ENCODE data around the gene SLC38A6. TPM values are rescaled to one million over a fixed set of nuclear protein-coding genes. Genes with fewer than 3 reads are reported as not detected.

The SLC38A6 gene
- total and polyA plus RNA-seq, 10 of the 15 experiments (the other 5 are each of a cell fraction or from before 2014, with no cell fraction given) = 2.0 to 7.0 (median 3.7) TPM

DNA sequence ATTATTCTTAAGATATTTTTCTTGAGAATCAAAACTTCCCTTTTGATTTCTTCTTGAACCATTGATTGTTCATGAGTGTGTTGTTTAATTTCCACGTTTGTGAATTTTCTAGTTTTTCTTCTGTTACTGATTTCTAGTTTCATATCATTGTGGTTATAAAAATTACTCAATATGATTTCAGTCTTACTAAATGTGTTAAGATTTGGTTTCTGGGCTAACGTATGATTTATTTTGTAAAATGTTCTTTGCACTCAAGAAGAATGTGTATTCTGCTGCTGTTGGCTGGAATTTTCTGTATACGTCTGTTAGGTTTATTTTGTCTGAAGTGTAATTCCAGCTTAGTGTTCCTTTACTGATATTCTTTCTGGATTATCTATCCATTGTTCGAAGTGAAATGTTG is 24.8 kb upstream of the SLC38A6 start:
- no peak for FAIRE-seq

DNA sequence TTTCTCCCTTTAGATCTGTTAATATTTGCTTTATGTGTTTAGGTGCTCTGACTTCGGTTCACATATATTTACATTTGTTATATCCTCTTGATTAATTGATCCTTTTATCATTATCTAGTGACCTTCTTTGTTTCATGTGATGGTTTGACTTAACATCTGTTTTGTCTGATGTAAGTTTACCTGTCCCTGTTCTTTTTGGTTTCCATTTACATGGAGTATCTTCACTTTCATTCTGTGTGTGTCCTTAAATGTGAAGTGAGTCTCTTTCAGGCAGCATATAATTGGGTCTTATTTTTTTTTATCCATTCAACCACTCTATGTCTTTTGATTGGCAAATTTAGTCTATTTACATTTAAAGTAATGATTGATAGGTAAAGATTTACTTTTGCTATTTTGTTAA is 24.4 kb upstream of the SLC38A6 start:
- Histone ChIP-seq H4K20me1 (ENCODE audit: control insufficient read depth, insufficient read depth) (no peaks in the 10 kb centered on the region), H3K4me1 (ENCODE audit: control insufficient read depth, insufficient read depth, low read length) (no peaks in the 10 kb centered on the region), H3K79me2 (ENCODE audit: control insufficient read depth, insufficient read depth, low read length) (no peaks in the 10 kb centered on the region), H3K4me3 (no peak overlapping the region), H3K9ac (ENCODE audit: control insufficient read depth, insufficient read depth, low read length) (no peak overlapping the region), H3K36me3 (ENCODE audit: control insufficient read depth in 2 of 2, insufficient read depth in 2 of 2, low read length in 1 of 2) (no peaks in the 10 kb centered on the region), H3K4me2 (ENCODE audit: control insufficient read depth, insufficient read depth) (no peak overlapping the region), H3K9me3 (replicated peaks; ENCODE audit: control insufficient read depth, insufficient read depth, low read length) (peaks cover 6% of the 10 kb centered on the region), H2AFZ (ENCODE audit: control insufficient read depth, low read depth, low read length) (no peak overlapping the region), H3K27ac (ENCODE audit: control insufficient read depth, insufficient read depth) (no peak overlapping the region), H3K27me3 (replicated peaks in 1 of 2; ENCODE audit: control insufficient read depth in 2 of 2, insufficient read depth in 2 of 2, low read length in 1 of 2) (no peaks in the 10 kb centered on the region)
- no TSS peak for BruUV-seq (replicated peaks)
- SMC1A ChIA-PET (ENCODE audit: uncharacterized antibody, unreplicated experiment) = no interaction called here
- POLR2A ChIA-PET = no interaction called here
- DNase-seq (ENCODE audit: low read depth, low spot score) (no peak), FAIRE-seq (no peak), ATAC-seq (no peak)
- no peak for TF ChIP-seq PML (IDR thresholded peaks at IDR 0.05; ENCODE audit: low read length)
- TF ChIP-seq MXI1 (IDR thresholded peaks at IDR 0.05; ENCODE audit: low read depth, low read length) = no peak
- no peak for TF ChIP-seq WRNIP1 (IDR thresholded peaks at IDR 0.05; ENCODE audit: borderline replicate concordance, low read depth, low read length)
- no peak for TF ChIP-seq GABPA (IDR thresholded peaks at IDR 0.05; ENCODE audit: low read depth)
- TF ChIP-seq BCL3 (IDR thresholded peaks at IDR 0.05; ENCODE audit: borderline replicate concordance, insufficient read depth, low read depth, low read length, poor library complexity, severe bottlenecking) = no peak
- no peak for TF ChIP-seq BCLAF1 (IDR thresholded peaks at IDR 0.05)
- no peak for TF ChIP-seq CEBPB (IDR thresholded peaks at IDR 0.05; ENCODE audit: borderline replicate concordance in 1 of 2, low read depth in 2 of 2, low read length in 2 of 2)
- no peak for TF ChIP-seq LARP7 (IDR thresholded peaks at IDR 0.05)
- TF ChIP-seq ZNF622 (IDR thresholded peaks at IDR 0.05) = no peak
- no peak for TF ChIP-seq MYB (IDR thresholded peaks at IDR 0.05; ENCODE audit: borderline replicate concordance, low read depth, low read length)
- CTCF ChIA-PET = no interaction called here
- RAD21 ChIA-PET (ENCODE audit: unreplicated experiment) = no interaction called here
- in situ Hi-C loops (cut with MboI) = no loop called here
- 97% methylated on average over 1 of the region's 1 CpG for WGBS (ENCODE audit: insufficient coverage, insufficient replicate concordance, low lambda C conversion rate, missing lambda C conversion rate)
- intact Hi-C loops (cut with micrococcal nuclease; ENCODE audit: unreplicated experiment) = no loop called here

More for the DNA sequence above, 24.8 kb upstream of the SLC38A6 start:
- ChIA-PET SMC1A (ENCODE audit: uncharacterized antibody, unreplicated experiment) (no interaction called here), POLR2A (no interaction called here), RAD21 (ENCODE audit: unreplicated experiment) (no interaction called here), CTCF (no interaction called here)
- H3K9ac ChIP-seq (ENCODE audit: control insufficient read depth, insufficient read depth, low read length) = no peak overlapping the region
- ATAC-seq (0 out of 3 replicates have a peak, but pooled peaks have one; percentile 23), DNase-seq (ENCODE audit: low read depth, low spot score) (no peak)
- intact Hi-C loops (cut with micrococcal nuclease; ENCODE audit: unreplicated experiment) = no loop called here
- H3K27me3 ChIP-seq (replicated peaks in 1 of 2; ENCODE audit: control insufficient read depth in 2 of 2, insufficient read depth in 2 of 2, low read length in 1 of 2) = no peaks in the 10 kb centered on the region
- no peak overlapping the region for H2AFZ ChIP-seq (ENCODE audit: control insufficient read depth, low read depth, low read length)
- H3K79me2 ChIP-seq (ENCODE audit: control insufficient read depth, insufficient read depth, low read length) = no peaks in the 10 kb centered on the region
- no peak overlapping the region for H3K4me2 ChIP-seq (ENCODE audit: control insufficient read depth, insufficient read depth)
- BruUV-seq (replicated peaks) = no TSS peak
- H3K27ac ChIP-seq (ENCODE audit: control insufficient read depth, insufficient read depth) = no peak overlapping the region
- in situ Hi-C loops (cut with MboI) = no loop called here
- TF ChIP-seq CEBPB (IDR thresholded peaks at IDR 0.05; ENCODE audit: borderline replicate concordance in 1 of 2, low read depth in 2 of 2, low read length in 2 of 2) = no peak
- TF ChIP-seq JUNB (IDR thresholded peaks at IDR 0.05) = peak; percentile 60
- no peak for TF ChIP-seq ZNF384 (IDR thresholded peaks at IDR 0.05; ENCODE audit: borderline replicate concordance, low read depth, low read length)
- H3K4me1 ChIP-seq (ENCODE audit: control insufficient read depth, insufficient read depth, low read length) = no peaks in the 10 kb centered on the region
- H3K36me3 ChIP-seq (ENCODE audit: control insufficient read depth in 2 of 2, insufficient read depth in 2 of 2, low read length in 1 of 2) = no peaks in the 10 kb centered on the region
- H3K9me3 ChIP-seq (replicated peaks; ENCODE audit: control insufficient read depth, insufficient read depth, low read length) = peaks cover 6% of the 10 kb centered on the region
- WGBS (ENCODE audit: insufficient coverage, insufficient replicate concordance, low lambda C conversion rate, missing lambda C conversion rate) = 43% methylated on average over 4 of the region's 4 CpGs
- no peak overlapping the region for H3K4me3 ChIP-seq
- H4K20me1 ChIP-seq (ENCODE audit: control insufficient read depth, insufficient read depth) = no peaks in the 10 kb centered on the region
